HG03196 (cell line): ENCODE results near the gene CCN6.

ENCODE experiments used
- ATAC-seq: cut with Tn5 transposase; IDR thresholded peaks from one replicate; pipeline ENCODE4 v1.9.1; 2021; ENCODE audit not compliant: unreplicated experiment

CCN6 gene

GRCh38 chr6:112113431-112113830 lies 59.5 kb downstream of the CCN6 start:
- no peak for ATAC-seq

GRCh38 chr6:112113918-112114317 lies 60.0 kb downstream of the CCN6 start:
- ATAC-seq, result no peak

GRCh38 chr6:112114577-112115223 lies 60.8 kb downstream of the CCN6 start:
- ATAC-seq, result no peak

GRCh38 chr6:112116221-112116620 lies 62.3 kb downstream of the CCN6 start:
- ATAC-seq, result no peak

DNA sequence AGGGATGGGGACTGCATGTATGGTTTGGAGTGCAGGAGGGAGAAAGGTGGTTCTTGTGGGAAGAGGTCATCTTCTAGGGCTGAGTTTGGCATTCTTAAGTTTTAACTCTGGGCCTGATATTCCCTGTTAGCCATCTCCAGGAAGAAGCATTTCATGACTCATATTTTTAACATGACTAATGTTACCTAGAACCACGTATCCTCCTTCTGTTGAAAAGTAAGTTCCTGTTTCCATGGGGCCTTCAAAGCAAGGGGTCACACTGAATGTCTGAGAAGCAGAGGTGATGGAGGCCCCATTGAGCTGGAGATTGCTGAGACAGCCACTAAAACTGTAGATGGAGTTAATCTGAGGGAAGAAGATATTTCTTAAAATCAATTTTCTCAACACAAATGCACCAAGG lies 63.6 kb downstream of the CCN6 start:
- no peak for ATAC-seq

GRCh38 chr6:112118034-112118433 lies 64.1 kb downstream of the CCN6 start:
- ATAC-seq, result no peak
